ENCODE results near the gene FLYWCH2. TPM values are rescaled to one million over a fixed set of nuclear protein-coding genes. Genes with fewer than 3 reads are reported as not detected.

The FLYWCH2 gene
- total and polyA plus RNA-seq, 2 of the 8 experiments (the other 6 are each of a cell fraction or from before 2014, with no cell fraction given) = 16.4 to 30.7 TPM

GRCh38 chr16:2854700-2855309 lies 28.2 kb upstream of the FLYWCH2 start:
- H3K4ac ChIP-seq (replicated peaks; ENCODE audit: insufficient read length, low read depth, low read length) = no peak overlapping the region
- TF ChIP-seq RAD21 (IDR thresholded peaks at IDR 0.05 in 1 of 2, conservative IDR thresholded peaks at IDR 0.05 in 1 of 2; ENCODE audit: low read depth in 2 of 2, low read length in 2 of 2) (peak; percentile 34 to 39), GTF2F1 (IDR thresholded peaks at IDR 0.05; ENCODE audit: borderline replicate concordance, low read depth, low read length) (no peak)
- TF ChIP-seq, protein P1, sequence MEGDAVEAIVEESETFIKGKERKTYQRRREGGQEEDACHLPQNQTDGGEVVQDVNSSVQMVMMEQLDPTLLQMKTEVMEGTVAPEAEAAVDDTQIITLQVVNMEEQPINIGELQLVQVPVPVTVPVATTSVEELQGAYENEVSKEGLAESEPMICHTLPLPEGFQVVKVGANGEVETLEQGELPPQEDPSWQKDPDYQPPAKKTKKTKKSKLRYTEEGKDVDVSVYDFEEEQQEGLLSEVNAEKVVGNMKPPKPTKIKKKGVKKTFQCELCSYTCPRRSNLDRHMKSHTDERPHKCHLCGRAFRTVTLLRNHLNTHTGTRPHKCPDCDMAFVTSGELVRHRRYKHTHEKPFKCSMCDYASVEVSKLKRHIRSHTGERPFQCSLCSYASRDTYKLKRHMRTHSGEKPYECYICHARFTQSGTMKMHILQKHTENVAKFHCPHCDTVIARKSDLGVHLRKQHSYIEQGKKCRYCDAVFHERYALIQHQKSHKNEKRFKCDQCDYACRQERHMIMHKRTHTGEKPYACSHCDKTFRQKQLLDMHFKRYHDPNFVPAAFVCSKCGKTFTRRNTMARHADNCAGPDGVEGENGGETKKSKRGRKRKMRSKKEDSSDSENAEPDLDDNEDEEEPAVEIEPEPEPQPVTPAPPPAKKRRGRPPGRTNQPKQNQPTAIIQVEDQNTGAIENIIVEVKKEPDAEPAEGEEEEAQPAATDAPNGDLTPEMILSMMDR (IDR thresholded peaks at IDR 0.05; ENCODE audit: control extremely low read depth in 1 of 3, insufficient read depth in 1 of 3, low read depth in 1 of 3, low read length in 3 of 3) = peak; percentile 62 to 74 (median 65)
- no peak overlapping the region for H4K5ac ChIP-seq (ENCODE audit: insufficient read length, low read depth, low read length)
- peaks cover 0 to 3% (median 0%) of the 10 kb centered on the region in 4 experiments; a peak in 1 of 8 replicates for H3K36me3 ChIP-seq (ENCODE audit: control insufficient read depth in 2 of 4, insufficient read depth in 4 of 4, low read length in 3 of 4)
- H2BK20ac ChIP-seq (ENCODE audit: low read length) = no peak overlapping the region
- H3K4me3 ChIP-seq (ENCODE audit: extremely low read depth in 1 of 4, insufficient read depth in 2 of 4, low read depth in 3 of 4, low read length in 4 of 4) = no peak overlapping the region
- no peak overlapping the region for H3K18ac ChIP-seq (ENCODE audit: extremely low read depth, low read length)
- H2BK12ac ChIP-seq (ENCODE audit: low read depth, low read length) = no peak overlapping the region
- H3K23ac ChIP-seq (ENCODE audit: insufficient read length) = no peak overlapping the region
- H3K14ac ChIP-seq (ENCODE audit: insufficient read length) = no peak overlapping the region
- no peak overlapping the region for H3K9ac ChIP-seq (replicated peaks in 1 of 4; ENCODE audit: extremely low read depth in 1 of 4, low read depth in 3 of 4, low read length in 3 of 4)
- H3K56ac ChIP-seq (replicated peaks; ENCODE audit: insufficient read length, low read depth, low read length) = no peak overlapping the region
- FAIRE-seq = peak; percentile 88
- H3K79me1 ChIP-seq (ENCODE audit: low read depth, low read length) = no peaks in the 10 kb centered on the region
- no peak overlapping the region for H4K8ac ChIP-seq (ENCODE audit: extremely low read depth, insufficient read depth, low read length)
- ChIA-PET CTCF (ENCODE audit: partially characterized antibody) (interaction anchor here (0.6 to 7.3 kb wide), 33 partner anchors 9 to 506 kb away, joined by 3 to 74 read pairs (median 4); partner anchors contain the start of gene ZG16B), POLR2A (ENCODE audit: partially characterized antibody) (interaction anchor here (1.1 to 1.7 kb wide), 4 partner anchors 12 to 172 kb away, joined by 3 to 4 read pairs (median 3); partner anchors contain the start of gene KCTD5)
- H4K20me1 ChIP-seq (replicated peaks in 1 of 2; ENCODE audit: control insufficient read depth in 1 of 2, insufficient read depth in 2 of 2, low read length in 2 of 2) = no peaks in the 10 kb centered on the region
- DNase-seq (ENCODE audit: low read depth in 1 of 2, low spot score in 2 of 2) = peak in 1 of 2 experiments; percentile 80
- H2AK5ac ChIP-seq (ENCODE audit: low read depth, low read length) = no peak overlapping the region
- no peak overlapping the region for H2BK15ac ChIP-seq (ENCODE audit: low read length)
- peaks cover 8 to 15% of the 10 kb centered on the region in 2 experiments for H3K9me3 ChIP-seq (ENCODE audit: insufficient read depth in 2 of 2, low read depth in 1 of 2, low read length in 1 of 2)
- no peak overlapping the region for H3K4me2 ChIP-seq (ENCODE audit: insufficient read depth in 1 of 2, low read depth in 2 of 2, low read length in 2 of 2)
- H4K91ac ChIP-seq (replicated peaks; ENCODE audit: insufficient read length, low read length) = no peak overlapping the region
- H2BK5ac ChIP-seq (ENCODE audit: low read depth, low read length) = no peak overlapping the region
- H3K27me3 ChIP-seq (replicated peaks in 1 of 4; ENCODE audit: control insufficient read depth in 3 of 4, extremely low read depth in 1 of 4, insufficient read depth in 3 of 4, low read length in 3 of 4) = peaks cover 2 to 21% (median 8%) of the 10 kb centered on the region in 4 experiments; a peak in 4 of 7 replicates
- peaks cover 11% of the 10 kb centered on the region; the same call in 1 of the 2 replicates for H3K23me2 ChIP-seq (ENCODE audit: low read depth, low read length)
- 87% methylated on average over 5 of the region's 5 CpGs; no CpG with 5 or more reads in 1 of the 2 experiments for WGBS, 2 experiments (ENCODE audit: extremely low coverage in 1 of 2, insufficient coverage in 1 of 2, insufficient read length in 1 of 2, insufficient replicate concordance in 2 of 2, low coverage in 1 of 2, low lambda C conversion rate in 2 of 2, missing lambda C conversion rate in 1 of 2)
- peaks cover 3 to 12% (median 6%) of the 10 kb centered on the region in 4 experiments; a peak in 5 of 7 replicates for H3K4me1 ChIP-seq (replicated peaks in 1 of 4; ENCODE audit: control insufficient read depth in 3 of 4, insufficient read depth in 4 of 4, low read length in 3 of 4)
- no peaks in the 10 kb centered on the region for H3K79me2 ChIP-seq (ENCODE audit: control insufficient read depth in 1 of 2, insufficient read depth in 2 of 2, low read length in 2 of 2)
- H3K27ac ChIP-seq (ENCODE audit: low read depth, low read length) = no peak overlapping the region
- H2AFZ ChIP-seq (ENCODE audit: low read length) = no peak overlapping the region
- H2BK120ac ChIP-seq (replicated peaks; ENCODE audit: low read depth, low read length) = no peak overlapping the region
